RWPE1 (cell line): Measurements from ENCODE around the gene CPNE2.

Source experiments
- CTCF ChIA-PET: fragments of 350-600 bp; sonication (Branson Sonifier 250); formaldehyde crosslinking; extraction: SDS; loops from one replicate; lab custom pipeline; 2021; lab: Yijun Ruan, JAX
- POLR2A ChIA-PET: fragments of 400-600 bp; formaldehyde crosslinking; extraction: SDS; loops from one replicate; lab custom pipeline; 2020; ENCODE audit warnings: antibody characterized with exemption; ENCODE audit not compliant: low non-redundant PET; lab: Yijun Ruan, JAX
- DNase-seq: peaks from one replicate; pipeline ENCODE4 v3.0.0; 2012; ENCODE audit warnings: low spot score
- H3K27ac ChIP-seq: fragments of 450-650 bp; 2 replicates; pipeline ENCODE4 v1.5.1; 2017
- CTCF ChIP-seq: fragments of 450-650 bp; conservative IDR thresholded peaks from 2 replicates; pipeline ENCODE4 v1.5.1; 2017; ENCODE audit warnings: low read depth, mild to moderate bottlenecking

The CPNE2 gene

DNA sequence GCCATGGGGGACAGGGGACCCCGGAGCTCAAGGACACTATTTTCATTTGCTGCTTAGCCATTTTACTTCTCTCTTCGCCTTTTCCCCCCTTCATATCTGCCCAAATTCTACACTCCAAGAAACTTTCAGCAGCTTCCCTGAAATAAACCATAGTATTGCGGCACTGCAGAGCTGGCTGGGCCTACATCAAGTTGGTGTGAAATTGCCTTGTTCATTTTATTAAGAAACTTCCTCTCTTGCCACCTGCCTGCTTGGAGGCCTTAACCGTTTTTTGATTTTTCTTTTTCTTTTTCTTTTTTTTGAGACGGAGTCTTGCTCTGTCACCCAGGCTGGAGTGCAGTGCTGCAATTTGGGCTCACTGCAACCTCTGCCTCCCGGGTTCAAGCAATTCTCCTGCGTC, 7.4 kb upstream of the CPNE2 start:
- POLR2A ChIA-PET = interaction anchor here (0.5 kb wide), 1 partner anchor 1016 kb away, joined by 5 read pairs; no protein-coding TSS in a partner anchor
- H3K27ac ChIP-seq = peak overlapping the region; percentile 31; the same call in 1 of the 2 replicates
- TF ChIP-seq CTCF = no peak
- CTCF ChIA-PET = interaction anchor here (0.6 to 3.2 kb wide), 12 partner anchors 8 to 206 kb away, joined by 3 to 26 read pairs (median 3); partner anchors contain the start of genes CETP and CPNE2
- no peak for DNase-seq

DNA sequence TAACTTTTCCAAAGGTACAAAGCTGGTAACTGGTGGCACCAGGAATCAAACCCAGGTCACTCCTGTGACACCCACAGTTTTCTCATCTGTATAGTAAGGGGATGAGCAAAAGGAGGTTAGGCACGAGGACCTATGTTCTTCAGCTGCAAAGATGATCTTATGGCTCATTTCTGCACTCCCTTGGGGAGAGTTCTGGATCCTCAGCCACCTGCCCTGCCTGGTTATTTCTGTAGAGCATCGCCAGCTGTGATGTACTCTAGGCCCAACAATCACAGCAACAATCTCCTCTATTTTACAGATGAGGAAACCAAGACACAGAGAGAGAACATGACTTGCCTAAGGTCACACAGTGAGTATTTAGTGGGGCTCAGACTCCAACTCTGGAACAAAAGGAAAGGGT, 5.4 kb upstream of the CPNE2 start:
- ChIA-PET POLR2A (no interaction called here), CTCF (no interaction called here)
- H3K27ac ChIP-seq = no peak overlapping the region
- no peak for TF ChIP-seq CTCF
- DNase-seq = no peak

GRCh38 chr16:57089406-57089805, 3.0 kb upstream of the CPNE2 start:
- ChIA-PET CTCF (no interaction called here), POLR2A (no interaction called here)
- DNase-seq = no peak
- no peak for TF ChIP-seq CTCF
- H3K27ac ChIP-seq = peak overlapping the region; percentile 11; the same call in 1 of the 2 replicates

DNA sequence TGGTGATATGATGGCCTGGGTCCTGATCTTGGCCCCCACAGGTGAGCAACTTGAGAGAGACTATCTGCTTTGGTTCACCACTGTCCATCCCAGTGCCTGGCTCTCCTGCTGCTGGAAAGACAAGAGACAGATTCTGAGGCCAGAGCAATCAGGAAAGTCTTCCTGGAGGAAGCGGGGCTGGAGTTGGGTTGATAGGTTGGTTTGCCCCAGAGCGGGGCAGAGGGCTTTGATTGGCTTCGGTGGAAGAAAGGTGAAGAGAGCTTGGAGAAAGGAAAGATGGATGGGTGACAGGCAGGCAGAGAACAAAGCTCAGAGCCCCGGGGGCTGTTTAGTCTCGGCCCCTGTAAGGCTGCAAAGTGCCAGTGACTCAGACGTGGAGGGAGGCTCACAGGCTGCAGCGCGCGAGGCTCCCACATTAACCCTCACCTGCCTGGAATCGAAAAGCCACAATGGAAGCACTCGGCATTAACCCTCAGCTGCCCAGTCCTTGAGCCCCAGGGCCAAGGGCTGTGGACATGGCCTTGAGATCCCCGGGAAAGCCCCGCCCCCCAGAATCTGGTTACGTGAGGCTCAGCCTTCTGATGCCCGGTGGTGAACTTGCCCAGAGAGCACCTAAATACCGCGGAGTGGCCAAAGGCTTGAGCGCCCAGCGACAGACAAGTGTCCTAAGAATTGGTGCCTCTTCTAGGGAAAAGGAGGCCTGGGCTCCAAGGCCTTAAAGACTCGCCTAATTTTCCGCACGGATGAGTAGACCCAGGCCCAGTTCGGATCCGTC, 996 bp upstream of the CPNE2 start:
- no peak for TF ChIP-seq CTCF
- peak overlapping the region; percentile 77 for H3K27ac ChIP-seq
- DNase-seq = peak; percentile 72
- ChIA-PET POLR2A (no interaction called here), CTCF (interaction anchor here (0.5 to 2.7 kb wide), 3 partner anchors 8 to 22 kb away, joined by 5 to 26 read pairs (median 9); no protein-coding TSS in a partner anchor)

- CTCF ChIA-PET = interaction anchor here (0.6 to 2.7 kb wide), 31 partner anchors 9 to 626 kb away, joined by 3 to 26 read pairs (median 4); partner anchors contain the start of gene ARL2BP
- peak; percentile 36 for DNase-seq
- H3K27ac ChIP-seq = peak overlapping the region; percentile 77
- POLR2A ChIA-PET = interaction anchor here (0.9 kb wide), 1 partner anchor 206 kb away, joined by 3 read pairs; no protein-coding TSS in a partner anchor
- TF ChIP-seq CTCF = peak; percentile 77
Measured at GRCh38 chr16:57092786-57093411, 516 bp downstream of the CPNE2 start.
